ES-I3 (cell line): ENCODE results near the gene MYADML2.
"Not testable (repeated sequence)": the region's sequence is repeated elsewhere in the genome, so short reads cannot be mapped to it uniquely, and the experiment has no call there.

Source experiments
- H3K36me3 ChIP-seq: 2 replicates; pipeline ENCODE4 v1.6.1; 2013; ENCODE audit warnings: mild to moderate bottlenecking, low read length, control low read depth, moderate library complexity; ENCODE audit not compliant: insufficient read depth
- H3K4me1 ChIP-seq: 2 replicates; pipeline ENCODE4 v1.6.1; 2013; ENCODE audit warnings: mild to moderate bottlenecking, control low read depth, low read length; ENCODE audit not compliant: insufficient read depth
- H3K9ac ChIP-seq: 2 replicates; pipeline ENCODE4 v1.6.1; 2013; ENCODE audit warnings: low read depth, mild to moderate bottlenecking, low read length, moderate library complexity
- H3K9me3 ChIP-seq: 2 replicates; pipeline ENCODE4 v1.6.1; 2013; ENCODE audit warnings: mild to moderate bottlenecking, low read length, moderate library complexity; ENCODE audit not compliant: control insufficient read depth, insufficient read depth

Gene MYADML2

DNA sequence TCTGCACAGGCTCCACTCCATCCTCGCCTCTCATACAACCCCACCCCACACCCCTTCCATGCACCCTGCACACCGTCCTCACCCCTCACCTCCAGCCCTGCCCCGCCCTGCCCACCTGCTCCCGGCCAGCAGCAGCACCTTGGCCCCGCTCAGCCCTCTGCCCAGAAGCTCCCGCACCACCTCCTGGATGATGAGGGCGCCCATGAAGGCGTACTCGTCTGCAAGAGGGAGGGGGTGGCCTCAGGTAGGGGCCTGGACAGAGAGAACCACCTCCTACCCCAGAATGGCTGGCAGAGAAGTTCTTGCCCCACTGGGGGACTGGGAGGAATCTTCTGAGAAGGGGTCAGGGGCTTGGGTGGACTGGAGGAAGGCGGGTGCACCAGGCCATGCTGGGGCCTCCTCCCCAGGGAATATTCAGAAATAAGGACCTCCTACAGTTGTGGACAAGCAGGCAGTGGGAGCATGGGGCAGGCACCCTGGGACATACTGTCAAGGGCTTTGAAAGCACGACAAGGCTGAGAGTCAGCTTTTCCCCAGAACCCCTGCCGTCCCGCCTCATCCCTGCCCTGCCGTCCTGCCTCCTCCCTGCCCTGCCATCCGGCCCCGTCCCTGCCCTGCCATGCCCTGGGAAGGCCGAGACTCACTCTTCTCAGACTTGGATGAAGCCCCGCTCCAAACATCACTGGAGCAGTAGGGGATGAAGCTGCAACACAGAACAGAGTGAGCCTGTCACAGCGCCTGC lies 10.8 kb upstream of the MYADML2 start:
- peaks cover 3% of the 10 kb centered on the region; the same call in 1 of the 2 replicates for H3K4me1 ChIP-seq
- no peak overlapping the region for H3K9ac ChIP-seq
- H3K36me3 ChIP-seq, result no peaks in the 10 kb centered on the region
- no peaks in the 10 kb centered on the region for H3K9me3 ChIP-seq

GRCh38 chr17:81956607-81957589 lies 9.9 kb upstream of the MYADML2 start:
- Histone ChIP-seq H3K4me1 (no peaks in the 10 kb centered on the region), H3K9me3 (no peaks in the 10 kb centered on the region), H3K9ac (no peak overlapping the region), H3K36me3 (no peaks in the 10 kb centered on the region)

- no peaks in the 10 kb centered on the region for H3K4me1 ChIP-seq
- no peaks in the 10 kb centered on the region for H3K9me3 ChIP-seq
- H3K36me3 ChIP-seq, result no peaks in the 10 kb centered on the region
- no peak overlapping the region for H3K9ac ChIP-seq
These were observed 8.9 kb upstream of the MYADML2 start for GRCh38 chr17:81955756-81956544.

GRCh38 chr17:81955058-81955681 lies 8.1 kb upstream of the MYADML2 start:
- H3K9ac ChIP-seq, result no peak overlapping the region
- no peaks in the 10 kb centered on the region for H3K4me1 ChIP-seq
- no peaks in the 10 kb centered on the region for H3K9me3 ChIP-seq
- no peaks in the 10 kb centered on the region for H3K36me3 ChIP-seq

DNA sequence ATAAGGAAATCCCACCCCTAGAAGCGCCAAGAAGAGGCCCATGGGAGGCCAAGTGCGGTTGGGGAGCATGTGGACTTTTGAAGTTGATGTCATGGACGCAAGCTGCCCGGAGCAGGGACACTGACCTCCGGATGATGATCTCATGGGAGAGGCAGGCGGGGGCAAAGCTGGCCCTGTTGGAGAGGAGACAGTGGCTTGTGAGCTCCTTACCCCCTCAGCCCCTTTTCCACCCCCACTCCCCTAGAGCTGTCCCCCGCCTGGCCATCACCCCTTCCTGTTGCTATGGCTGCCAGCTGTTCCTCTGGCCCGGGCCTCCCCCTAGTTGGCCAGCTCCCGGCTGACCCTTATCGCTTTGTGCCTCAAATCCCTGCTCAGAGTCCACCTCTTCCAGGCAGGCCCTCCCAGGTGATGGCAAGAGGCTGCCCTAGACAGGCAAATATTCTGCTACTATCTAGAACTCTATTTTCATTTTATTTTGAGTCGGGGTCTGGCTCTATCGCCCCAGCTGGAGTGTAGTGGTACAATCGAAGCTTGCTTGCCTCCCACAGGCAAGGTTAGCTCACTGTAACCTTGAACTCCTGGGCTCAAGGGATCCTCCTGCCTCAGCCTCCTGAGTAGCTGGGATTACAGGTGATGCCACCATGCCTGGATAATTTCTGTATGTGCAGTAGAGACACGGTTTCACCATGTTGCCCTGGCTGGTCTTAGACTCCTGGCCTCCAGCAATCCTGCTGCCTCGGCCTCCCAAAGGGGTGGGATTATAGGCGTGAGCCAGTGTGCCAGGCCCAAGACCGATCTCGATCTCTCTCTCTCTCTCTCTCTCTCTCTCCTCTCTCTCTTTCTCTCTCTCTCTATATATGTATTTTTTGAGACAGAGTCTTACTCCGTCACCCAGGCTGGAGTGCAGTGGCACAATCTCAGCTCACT lies 7.4 kb upstream of the MYADML2 start:
- no peak overlapping the region for H3K9ac ChIP-seq
- no peaks in the 10 kb centered on the region for H3K4me1 ChIP-seq
- no peaks in the 10 kb centered on the region for H3K9me3 ChIP-seq
- no peaks in the 10 kb centered on the region for H3K36me3 ChIP-seq

GRCh38 chr17:81953443-81953842 lies 6.4 kb upstream of the MYADML2 start:
- not testable (repeated sequence) for H3K9ac ChIP-seq, H3K4me1 ChIP-seq, H3K9me3 ChIP-seq, H3K36me3 ChIP-seq

DNA sequence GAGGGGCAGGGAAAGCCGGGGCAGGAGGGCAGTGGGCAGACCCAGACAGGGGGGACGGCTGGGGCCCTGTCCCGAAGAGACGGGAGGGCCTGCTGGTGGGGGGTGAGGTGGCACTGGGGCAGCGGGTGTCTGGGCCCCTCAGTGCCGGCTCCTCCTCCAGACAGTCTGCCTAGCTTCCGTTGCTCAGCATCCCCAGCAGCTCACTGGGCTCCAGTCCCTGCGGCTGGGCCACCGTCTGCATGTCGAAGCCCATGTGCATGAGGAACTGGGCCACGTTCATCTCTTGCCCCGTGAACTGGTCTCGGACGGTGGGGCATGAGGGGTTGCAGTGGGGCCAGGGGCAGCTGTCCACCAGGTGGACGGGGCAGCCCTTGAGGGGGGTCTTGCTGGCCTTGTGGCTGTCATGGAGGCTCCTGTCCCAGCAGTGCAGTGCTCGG lies 5.8 kb upstream of the MYADML2 start:
- Histone ChIP-seq H3K9ac (no peak overlapping the region), H3K9me3 (no peaks in the 10 kb centered on the region), H3K4me1 (no peaks in the 10 kb centered on the region), H3K36me3 (no peaks in the 10 kb centered on the region)

GRCh38 chr17:81951785-81952684 lies 5.0 kb upstream of the MYADML2 start:
- Histone ChIP-seq H3K9ac (no peak overlapping the region), H3K36me3 (no peaks in the 10 kb centered on the region), H3K4me1 (no peaks in the 10 kb centered on the region)

DNA sequence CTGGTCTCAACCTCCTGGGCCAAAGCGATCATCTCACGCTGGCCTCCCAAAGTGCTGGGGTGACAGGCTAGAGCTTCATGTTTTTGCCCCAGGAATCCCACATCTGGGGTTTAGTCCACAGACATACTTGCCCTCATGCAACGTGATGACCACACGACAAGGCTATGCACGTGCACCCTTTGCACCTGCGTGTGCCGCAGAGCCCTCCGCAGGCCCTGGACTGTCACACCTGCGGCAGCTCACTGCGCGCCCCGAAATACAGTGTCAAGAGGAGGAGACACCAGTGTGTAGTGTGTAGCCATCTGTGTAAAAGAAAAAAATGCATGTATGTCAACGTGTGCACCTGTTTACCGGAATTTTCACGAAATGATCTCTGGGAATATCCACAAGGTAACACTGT lies 3.5 kb upstream of the MYADML2 start:
- Histone ChIP-seq H3K9ac (no peak overlapping the region), H3K9me3 (no peaks in the 10 kb centered on the region), H3K36me3 (no peaks in the 10 kb centered on the region), H3K4me1 (no peaks in the 10 kb centered on the region)

More at GRCh38 chr17:81951785-81952684, 5.0 kb upstream of the MYADML2 start:
- H3K9me3 ChIP-seq, result no peaks in the 10 kb centered on the region

DNA sequence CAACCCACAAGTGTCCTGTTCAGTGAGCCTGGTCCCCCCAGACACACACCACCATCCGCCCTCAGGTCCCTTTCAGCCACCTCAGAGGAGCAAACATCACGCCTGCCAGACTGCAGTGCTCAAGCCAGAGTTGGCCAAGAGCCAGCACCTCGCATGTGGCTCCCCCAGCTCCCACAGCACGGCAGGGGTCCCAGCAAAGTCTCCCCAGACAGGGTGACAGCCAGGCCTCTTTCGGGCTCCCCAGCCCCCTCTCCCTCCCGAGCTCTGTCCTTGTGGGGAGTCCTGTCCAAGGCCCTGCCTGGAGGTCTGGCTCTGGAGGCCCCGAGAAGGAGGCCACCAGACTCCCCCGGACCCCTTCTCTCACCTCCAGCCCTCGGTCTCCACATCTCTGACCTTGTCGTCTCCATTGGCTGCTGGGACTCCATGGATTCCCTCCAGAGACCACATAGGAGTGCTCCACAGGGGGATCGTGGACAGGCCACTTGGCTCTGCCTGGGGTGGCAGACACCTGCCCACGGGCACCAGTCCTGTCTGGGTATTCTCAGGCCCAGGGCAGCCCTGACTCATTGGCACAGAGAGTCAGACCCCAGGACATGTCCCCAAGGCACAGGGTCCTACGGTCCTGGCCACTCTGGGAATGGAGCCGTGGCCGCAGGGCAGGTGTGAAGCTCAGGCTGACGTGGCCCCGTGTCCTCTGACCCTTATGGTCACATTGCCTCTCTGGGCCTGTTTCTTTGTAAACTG lies 1.8 kb upstream of the MYADML2 start:
- no peak overlapping the region for H3K9ac ChIP-seq
- H3K9me3 ChIP-seq, result no peaks in the 10 kb centered on the region
- H3K4me1 ChIP-seq, result no peaks in the 10 kb centered on the region
- no peaks in the 10 kb centered on the region for H3K36me3 ChIP-seq

- Histone ChIP-seq H3K4me1 (no peaks in the 10 kb centered on the region; the same call in 1 of the 2 replicates), H3K9ac (no peak overlapping the region), H3K36me3 (no peaks in the 10 kb centered on the region), H3K9me3 (no peaks in the 10 kb centered on the region)
These were observed 2.2 kb downstream of the MYADML2 start for GRCh38 chr17:81944858-81945257.

DNA sequence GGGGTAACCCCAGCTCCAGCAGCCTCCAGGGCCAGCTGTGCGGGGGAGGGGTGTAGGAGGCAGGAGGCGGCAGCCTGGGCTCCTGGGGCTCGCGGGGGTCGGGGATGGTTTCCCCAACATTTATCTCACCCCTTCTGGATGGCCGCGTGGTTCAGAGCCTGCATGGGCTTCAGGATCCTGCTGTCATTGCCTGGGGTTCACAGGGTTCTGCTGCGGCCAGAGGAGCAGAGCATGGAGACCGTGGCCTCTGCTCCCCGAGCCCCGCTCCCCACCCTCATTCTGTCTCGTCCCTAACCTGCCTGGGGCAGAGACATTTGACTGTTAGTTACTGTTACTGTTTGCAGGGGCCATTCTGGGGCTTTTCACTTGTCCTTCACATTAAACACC lies 4.9 kb downstream of the MYADML2 start:
- no peaks in the 10 kb centered on the region; the same call in 1 of the 2 replicates for H3K4me1 ChIP-seq
- no peaks in the 10 kb centered on the region for H3K9me3 ChIP-seq
- no peaks in the 10 kb centered on the region for H3K36me3 ChIP-seq
- no peak overlapping the region for H3K9ac ChIP-seq
